C1 segment of cervical spinal cord (tissue), 14 donors: ENCODE data around the gene PDIA4.
"Not testable (repeated sequence)": the region's sequence is repeated elsewhere in the genome, so short reads cannot be mapped to it uniquely, and the experiment has no call there.

ENCODE experiments used
- DNase-seq, 14 donors: peaks; one replicate each; lab custom pipeline; 2025; lab: John Stamatoyannopoulos, UW

PDIA4 gene, protein sequence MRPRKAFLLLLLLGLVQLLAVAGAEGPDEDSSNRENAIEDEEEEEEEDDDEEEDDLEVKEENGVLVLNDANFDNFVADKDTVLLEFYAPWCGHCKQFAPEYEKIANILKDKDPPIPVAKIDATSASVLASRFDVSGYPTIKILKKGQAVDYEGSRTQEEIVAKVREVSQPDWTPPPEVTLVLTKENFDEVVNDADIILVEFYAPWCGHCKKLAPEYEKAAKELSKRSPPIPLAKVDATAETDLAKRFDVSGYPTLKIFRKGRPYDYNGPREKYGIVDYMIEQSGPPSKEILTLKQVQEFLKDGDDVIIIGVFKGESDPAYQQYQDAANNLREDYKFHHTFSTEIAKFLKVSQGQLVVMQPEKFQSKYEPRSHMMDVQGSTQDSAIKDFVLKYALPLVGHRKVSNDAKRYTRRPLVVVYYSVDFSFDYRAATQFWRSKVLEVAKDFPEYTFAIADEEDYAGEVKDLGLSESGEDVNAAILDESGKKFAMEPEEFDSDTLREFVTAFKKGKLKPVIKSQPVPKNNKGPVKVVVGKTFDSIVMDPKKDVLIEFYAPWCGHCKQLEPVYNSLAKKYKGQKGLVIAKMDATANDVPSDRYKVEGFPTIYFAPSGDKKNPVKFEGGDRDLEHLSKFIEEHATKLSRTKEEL

DNA sequence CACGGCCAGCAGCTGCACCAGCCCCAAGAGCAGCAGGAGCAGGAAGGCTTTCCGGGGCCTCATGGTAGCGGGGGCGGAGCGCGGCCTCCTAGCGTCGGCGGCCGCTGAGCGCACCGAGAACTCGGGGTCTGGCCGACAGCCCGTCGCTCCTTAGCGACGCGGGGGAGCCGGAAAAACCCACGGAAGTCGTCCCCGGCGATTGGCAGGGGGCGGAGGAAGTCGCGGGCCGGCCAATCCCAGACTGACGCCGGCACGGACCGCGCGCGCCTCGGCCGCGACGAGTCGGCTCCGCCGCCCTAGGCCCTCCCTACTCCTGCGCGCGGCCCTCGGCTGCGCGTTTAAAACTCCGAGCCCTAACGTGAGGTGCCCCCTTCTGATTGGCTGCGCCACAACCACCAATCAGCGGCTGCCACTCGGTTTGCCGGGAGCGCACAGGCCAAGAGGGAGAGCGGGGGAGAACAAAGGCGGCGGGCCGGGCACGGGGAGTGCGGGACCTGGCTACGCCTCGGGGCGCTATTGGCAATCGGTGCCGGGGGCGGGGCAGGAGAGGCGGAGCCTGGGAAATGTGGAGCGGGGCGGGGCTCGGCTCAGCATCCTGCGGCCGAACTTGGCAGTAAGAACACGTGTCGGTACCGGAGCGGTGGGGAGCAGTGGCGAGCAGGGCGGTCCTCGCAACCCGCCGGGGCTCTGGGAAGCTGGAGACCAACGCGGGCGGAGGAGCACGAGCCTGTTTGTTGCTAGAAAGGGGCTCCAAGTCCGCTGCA lies at the start of gene PDIA4:
Gene PDIA4, minus strand, starts transcription at position 160 of the 764 bp plus-strand sequence. Its CDS starts 97 bp downstream, at position 63.
- DNase-seq = peak; percentile 96 to 100 (median 99)

DNA sequence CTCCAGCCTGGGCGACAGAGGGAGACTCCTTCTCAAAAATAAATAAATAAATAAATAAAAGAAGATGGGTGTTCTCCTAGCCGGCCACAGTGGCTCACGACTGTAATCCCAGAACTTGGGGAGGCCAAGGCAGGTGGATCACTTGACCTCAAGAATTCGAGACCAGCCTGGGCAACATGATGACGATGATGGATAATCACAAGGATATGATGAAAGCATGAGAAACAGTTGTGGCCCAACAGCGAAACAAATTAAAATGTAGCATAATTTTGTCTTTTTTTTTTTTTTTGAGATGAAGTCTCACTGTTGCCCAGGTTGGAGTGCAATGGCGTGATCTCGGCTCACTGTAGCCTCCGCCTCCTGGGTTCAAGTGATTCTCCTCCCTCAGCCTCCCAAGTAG lies 49.3 kb upstream of the PDIA4 start:
- no peak for DNase-seq

DNA sequence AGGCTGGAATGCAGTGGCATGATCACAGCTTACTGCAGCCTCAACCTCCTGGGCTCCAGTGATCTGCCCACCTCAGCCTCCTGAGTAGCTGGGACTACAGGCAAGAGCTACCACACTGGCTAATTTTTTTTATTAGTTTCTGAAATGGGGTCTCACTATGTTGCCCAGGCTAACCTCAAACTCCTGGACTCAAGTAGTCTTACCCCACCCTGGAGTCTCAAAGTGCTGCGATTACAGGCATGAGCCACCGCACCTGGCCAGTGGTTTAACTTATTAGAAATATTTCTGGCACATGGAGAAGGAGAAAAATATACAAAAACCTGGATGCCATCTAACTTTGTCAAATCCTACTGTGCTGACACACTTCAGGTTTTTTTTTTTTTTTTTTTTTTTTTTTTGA lies 47.0 kb upstream of the PDIA4 start:
- no peak for DNase-seq

DNA sequence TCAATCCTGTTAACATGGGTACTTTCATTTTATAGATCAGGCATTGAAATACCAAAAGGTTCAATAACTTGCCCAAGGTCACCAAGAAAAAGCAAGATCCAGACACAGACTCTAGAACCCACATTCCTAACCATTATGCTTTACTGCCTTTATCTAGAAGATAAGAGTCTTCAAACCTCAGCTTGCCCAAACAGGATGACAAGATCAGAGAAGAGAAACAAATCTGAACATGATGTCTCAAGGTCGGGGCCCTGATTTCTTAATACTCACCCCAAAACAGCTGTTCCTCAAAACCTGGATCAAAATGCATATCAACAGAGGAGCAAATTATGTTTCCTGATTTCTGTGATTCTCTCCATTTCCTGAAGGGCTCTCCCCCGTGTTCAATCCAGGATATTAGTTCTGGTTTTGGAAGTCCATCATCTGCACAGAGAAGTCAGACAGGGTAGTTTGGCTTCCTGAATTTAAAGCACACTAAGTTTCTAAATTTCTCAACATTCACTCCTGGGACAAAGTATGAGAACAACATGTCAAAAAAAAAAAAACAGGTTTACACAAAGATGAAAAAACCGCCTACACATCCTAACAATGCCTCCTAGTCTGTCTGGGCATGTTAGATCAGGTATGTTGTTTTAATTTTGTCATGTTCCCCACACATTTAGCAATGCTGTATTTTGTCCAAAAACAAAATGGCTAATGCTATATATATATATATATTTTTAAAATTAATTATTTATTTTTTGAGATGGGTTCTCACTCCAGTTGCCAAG lies 46.0 kb upstream of the PDIA4 start:
- no peak for DNase-seq

DNA sequence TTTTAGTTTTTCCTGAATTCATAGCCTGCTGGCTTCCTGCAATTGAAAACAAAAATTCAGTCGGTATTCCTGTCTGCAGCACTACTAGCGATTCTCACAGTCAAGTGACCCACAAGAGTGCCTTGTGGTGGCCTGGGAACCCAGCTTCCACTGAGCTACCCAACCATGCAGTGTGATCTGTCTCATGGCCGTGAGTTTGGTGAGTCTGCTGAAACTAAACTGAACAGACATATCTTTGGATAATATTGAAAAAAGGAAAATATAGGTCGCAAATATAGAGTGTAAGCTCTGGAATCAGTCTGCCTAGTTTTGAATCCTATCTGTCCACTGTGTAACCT lies 44.1 kb upstream of the PDIA4 start:
- DNase-seq = no peak

DNA sequence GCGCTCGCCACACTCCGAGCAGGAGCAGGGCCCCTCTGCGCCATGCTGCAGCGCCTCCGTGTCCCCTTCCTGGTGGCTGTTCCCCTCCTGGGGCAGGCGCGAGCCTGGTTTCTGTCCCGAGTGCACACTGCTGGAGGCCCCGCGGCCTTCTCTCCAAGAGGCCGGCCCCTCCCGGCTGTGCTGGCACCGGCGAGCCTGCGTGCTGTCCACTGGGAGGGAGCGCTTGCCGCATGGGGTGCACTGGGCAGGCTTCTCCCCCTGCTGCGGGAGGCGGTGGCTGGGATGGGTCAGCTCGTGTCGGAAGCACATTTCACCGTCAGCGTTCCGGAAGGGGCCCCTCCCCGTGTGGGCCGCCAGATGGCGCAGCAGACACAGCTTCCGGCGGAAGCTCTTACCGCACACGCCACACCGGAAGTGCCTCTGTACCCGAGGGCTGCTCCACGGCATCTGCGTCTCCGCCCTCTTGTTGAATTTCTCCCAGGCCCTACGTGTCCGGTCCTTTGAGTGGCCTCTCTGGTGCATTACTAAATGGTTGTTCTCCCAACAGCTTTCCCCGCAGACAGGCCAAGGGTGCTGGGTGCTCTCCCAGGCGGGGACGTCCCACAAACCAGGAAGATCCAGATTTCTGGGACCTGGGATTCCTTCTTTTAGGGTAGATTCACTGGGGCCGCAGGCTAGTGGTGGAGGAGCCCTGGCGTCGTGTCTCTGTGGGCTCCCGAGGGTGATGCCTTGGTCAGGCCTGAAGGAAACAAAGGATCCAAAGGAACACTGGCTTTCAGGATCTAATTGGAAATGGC lies 43.5 kb upstream of the PDIA4 start:
- no peak for DNase-seq

DNA sequence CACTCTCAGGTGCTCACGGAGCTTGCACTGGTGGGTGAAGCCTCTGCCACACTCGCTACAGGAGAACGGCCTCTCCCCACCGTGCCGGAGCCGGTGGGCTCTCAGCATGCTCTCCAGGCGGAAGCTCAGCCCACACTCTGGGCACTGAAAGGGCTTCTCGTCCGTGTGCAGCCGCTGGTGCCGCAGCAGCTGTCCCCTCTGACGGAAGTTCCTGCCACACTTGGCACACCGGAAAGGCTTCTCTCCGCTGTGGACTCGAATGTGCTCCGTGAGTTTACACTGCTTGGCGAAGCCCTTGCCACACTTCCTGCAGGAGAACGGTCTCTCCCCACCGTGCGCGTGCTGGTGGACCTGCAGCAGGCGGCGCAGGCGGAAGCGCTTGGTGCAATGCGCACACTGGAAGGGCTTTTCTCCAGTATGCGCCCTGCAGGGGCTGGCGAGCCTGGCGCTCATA lies 42.9 kb upstream of the PDIA4 start:
- DNase-seq = no peak

DNA sequence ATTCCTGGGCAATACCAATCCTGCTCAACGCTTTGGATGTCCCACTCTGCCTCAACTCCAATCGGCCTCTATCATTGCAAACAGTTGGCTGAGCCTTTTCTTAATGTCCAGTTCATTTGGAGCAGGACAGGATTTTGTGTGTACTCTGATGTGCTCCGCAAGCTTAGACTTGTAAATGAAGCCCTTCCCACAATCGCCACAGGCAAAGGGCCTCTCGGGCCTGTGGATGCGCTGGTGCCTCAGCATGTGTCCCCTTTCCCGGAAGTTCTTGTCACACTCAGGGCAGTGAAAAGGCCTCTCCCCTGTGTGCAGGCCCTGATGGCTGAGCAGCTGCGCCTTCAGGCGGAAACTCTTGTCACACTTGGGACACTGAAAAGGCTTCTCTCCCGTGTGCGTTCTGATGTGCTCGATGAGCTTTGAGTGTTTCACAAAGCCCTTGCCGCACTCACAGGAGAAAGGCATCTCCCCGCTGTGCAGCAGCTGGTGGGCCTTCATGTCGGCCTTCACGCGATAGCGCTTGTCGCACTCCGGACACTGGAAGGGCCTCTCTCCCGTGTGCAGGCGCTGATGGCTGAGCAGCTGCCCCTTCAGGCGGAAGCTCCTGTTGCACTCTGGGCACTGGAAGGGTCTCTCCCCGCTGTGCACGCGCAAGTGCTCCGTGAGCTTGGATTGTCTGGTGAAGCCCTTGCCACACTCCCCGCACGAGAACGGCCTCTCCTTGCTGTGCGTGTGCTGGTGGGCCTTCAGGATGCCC lies 42.2 kb upstream of the PDIA4 start:
- no peak for DNase-seq

DNA sequence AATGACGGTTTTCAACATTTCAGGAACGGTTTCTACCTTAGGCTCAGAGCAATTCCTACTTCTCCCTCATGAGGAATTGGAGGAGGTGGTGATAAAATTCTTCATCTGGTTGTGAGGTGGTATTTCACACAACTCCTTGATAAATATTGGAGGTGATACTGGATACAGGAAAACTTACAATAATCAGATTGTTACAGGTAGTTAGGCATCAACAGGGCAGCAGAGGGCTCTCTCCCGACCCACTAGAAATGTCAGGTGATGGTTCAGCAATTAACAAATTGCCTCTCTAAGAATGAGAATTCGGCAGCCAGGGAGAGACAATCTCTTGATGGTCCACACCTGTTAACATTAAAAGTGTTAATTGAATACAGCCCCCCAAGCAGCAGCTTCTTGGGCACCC lies 39.6 kb upstream of the PDIA4 start:
- DNase-seq = no peak

DNA sequence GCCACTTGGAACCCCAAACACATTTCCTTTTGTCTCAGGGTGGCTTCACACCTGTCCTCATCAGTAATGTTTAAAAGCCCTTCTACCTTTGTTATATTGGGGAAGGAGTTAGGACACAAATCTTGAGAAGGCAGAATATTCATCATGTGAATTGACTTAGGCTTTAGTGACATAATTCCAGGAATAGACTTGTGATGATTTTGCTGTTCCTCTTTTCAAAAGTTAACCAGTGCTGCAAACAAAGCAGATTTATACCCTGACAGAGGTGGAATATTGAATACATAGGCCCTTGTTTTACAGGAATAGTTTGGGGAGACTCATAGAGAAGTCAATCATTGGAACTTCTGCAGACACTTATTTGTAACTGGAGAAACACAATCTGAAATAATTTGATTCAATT lies 35.2 kb upstream of the PDIA4 start:
- DNase-seq = no peak

DNA sequence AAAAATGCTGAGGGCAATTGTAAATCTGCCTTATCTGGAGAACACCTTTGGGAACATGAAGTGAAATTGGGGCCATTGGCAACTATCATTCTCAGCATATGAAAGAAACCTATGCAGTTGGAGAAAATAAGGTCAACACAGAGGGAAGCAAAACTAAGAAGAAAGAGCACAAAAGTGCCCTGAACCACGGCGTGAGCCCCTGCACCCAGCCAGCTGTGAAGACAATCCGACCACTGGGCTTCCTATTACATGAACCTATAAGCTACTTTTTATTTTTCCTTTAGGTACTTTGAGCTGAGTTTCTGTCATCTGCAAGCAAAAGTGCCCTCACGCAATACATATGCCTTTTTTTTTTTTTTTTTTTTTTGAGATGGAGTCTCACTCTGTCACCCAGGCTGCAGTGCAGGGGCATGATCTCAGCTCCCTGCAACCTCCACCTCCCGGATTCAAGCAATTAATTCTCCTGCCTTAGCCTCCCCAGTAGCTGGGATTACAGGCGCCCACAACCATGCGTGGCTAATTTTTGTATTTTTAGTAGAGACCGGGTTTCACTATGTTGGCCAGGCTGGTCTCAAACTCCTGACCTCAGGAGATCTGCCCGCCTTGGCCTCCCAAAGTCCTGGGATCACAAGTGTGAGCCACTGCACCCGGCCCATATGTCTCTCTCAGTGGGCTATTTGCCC lies 34.1 kb upstream of the PDIA4 start:
- DNase-seq = not testable (repeated sequence)

DNA sequence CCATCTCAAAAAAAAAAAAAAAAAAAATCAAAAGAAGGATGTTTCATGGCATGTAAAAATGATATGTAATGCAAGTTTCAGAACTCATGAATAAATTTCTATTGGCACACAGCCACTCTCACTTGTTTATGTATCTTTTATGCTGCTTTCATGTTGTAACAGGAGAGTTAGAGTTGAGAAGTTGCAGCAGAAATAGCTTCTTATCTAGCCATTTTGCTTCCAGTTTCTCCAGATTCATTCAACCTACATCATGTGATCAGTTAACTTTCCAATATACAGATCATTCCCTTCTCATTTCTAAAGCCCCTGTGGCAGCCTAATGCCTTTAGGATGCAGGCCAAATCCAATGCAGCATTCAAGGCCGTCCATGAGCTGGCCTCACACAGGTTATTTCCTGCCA lies 31.9 kb upstream of the PDIA4 start:
- no peak for DNase-seq

DNA sequence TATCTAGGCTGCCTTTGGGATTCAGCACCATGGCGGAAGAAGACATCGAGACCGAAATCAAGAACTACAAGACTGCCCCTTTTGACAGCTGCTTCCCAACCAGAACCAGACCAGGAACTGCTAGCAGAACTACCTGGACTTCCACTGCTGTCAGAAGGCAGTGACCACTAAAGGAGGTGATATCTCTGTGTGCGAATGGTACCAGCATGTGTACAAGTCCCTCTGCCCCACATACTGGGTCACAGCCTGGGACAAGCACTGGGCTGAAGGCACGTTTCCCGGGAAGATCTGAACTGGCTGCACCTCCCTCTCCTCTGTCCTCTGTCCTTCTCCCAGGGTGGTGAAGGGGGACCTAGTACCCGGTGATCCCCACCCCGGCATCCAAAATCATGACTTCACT lies 25.6 kb upstream of the PDIA4 start:
- no peak for DNase-seq

DNA sequence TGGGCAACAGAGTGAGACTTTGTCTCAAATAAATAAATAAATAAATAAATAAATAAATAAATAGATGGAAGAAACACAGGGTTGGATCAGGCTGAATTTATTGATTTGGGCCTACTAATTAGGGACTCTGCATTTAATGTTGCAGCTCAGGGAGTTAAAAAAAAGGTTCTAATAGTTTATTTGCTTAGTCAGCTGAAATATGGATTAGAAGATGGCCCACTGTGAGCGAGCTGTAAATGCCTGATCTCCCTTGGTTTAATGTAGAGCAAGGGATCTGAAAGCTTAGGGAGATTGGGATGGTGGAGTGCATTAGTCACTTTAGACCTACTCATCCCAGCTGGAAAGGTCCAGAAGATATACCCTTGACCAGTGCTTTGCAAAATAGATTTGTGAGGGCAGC lies 25.1 kb upstream of the PDIA4 start:
- DNase-seq = no peak

DNA sequence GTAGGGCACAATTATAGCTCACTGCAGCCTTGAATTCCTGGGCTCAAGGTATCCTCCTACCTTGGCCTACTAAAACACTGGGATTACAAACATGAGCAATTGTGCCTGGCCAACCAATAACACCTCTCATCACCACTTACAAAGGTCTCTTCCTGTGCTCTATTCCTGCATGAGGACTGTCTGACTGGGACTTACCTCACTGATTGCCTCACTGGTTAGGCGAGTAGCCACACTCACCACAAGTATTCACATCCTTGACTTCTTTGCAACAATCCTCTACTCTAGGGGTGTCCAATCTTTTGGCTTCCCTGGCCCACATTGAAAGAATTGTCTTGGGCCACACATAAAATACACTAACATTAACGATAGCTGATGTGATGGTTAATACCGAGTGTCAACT lies 22.6 kb upstream of the PDIA4 start:
- DNase-seq = no peak

DNA sequence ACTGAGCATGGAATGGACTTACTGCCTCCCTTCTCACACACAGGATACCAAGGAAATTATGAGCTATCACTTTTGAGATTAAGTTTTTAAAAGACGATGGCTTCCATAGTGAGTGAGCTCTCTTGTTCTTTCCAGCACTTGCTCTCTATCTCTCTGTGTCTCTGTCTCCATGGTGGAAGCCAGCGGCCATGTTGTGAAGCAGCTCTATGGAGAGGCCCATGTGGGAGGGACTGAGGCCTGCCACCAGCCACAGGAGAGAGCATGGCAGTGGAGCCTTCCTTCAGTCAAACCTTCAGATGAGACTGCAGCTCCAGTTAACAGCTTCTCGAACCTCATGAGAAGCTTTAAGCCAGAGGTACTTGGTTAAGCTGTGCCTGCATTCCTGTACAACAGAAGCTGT lies 20.5 kb upstream of the PDIA4 start:
- no peak for DNase-seq

DNA sequence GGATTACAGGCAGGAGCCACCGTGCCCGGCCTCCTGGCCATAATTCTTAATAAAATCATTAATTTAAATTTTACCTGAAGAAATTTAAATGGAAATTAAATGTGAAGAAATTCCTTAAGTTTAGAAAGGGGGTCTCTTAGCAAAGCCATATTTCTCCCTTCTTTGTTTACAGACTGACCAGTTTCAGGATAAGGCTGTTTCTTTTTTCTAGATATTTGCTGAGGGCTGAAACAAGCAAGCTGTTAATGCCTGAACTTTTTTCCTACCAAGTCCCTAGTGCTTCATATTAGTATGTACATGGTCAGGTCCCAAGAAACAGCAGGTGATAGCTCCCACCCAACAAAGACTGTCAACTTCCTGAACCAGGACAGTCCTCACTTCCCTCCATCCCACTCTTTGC lies 18.1 kb upstream of the PDIA4 start:
- DNase-seq = no peak

DNA sequence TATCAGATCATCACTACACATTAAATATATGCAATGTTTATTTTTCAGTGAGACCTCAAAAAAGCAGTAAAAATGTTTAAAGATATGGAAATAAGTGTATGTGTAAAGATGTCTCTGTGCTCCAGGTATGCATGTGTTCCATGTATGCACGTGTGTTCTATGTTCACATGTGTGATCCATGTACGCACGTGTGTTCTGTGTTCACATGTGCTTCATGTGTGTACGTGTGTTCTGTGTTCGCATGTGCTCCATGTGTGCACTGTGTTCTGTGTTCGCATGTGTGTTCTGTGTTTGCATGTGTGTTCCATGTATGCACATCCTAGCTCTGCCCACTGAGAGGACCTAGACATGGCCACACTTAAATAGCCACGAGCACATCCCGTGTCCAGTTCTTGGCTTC lies 15.6 kb upstream of the PDIA4 start:
- no peak for DNase-seq

DNA sequence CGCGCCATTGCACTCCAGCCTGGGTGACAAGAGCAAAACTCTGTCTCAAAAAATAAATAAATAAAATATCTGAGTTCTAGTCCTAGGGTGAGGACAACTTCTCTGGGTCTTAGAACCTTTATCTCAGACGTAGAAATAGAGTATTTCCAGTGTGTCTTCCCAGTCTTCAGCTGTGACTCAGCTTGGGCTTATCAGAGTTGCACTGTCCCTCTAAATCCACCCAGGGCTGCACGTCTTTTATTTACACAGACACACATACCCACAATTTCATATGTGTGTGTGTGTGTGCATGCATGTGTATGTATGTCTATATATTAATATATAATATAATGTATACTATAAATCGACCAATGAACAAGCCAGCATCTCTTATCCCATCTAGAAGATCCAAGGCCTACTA lies 13.0 kb upstream of the PDIA4 start:
- no peak for DNase-seq

DNA sequence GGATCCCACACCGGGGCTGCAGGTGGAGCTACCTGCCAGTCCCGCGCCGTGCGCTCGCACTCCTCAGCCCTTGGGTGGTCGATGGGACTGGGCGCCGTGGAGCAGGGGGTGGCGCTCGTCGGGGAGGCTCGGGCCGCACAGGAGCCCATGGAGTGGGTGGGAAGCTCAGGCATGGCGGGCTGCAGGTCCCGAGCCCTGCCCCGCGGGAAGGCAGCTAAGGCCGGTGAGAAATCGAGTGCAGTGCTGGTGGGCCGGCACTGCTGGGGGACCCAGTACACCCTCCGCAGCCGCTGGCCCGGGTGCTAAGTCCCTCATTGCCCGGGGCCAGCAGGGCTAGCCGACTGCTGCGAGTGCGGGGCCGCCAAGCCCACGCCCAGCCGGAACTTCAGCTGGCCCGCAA lies 10.3 kb upstream of the PDIA4 start:
- DNase-seq = not testable (repeated sequence)
